Measurements from ENCODE around the gene RBM20. TPM values are rescaled to one million over a fixed set of nuclear protein-coding genes. Genes with fewer than 3 reads are reported as not detected.
A peak's percentile ranks its signal among the peaks of the same experiment; 100 is the strongest.

RBM20 gene
- total and polyA plus RNA-seq, 8 donors, result under 0.01 to 6.2 (median 0.59) TPM; not detected in 2

GRCh38 chr10:110651044-110651958, 7.2 kb downstream of the RBM20 start:
- Histone ChIP-seq H3K36me3 (no peaks in the 10 kb centered on the region), H3K4me3 (no peak overlapping the region), H3K27me3 (peaks cover 0 to 74% (median 31%) of the 10 kb centered on the region in 3 donors), H3K27ac (peak overlapping the region in 1 of 5 donors; percentile 68), H3K4me1 (no peaks in the 10 kb centered on the region), H3K9me3 (no peaks in the 10 kb centered on the region)
- no peak for TF ChIP-seq POLR2AphosphoS5 (IDR thresholded peaks at IDR 0.05)
- no peak for TF ChIP-seq POLR2A (IDR thresholded peaks at IDR 0.05)
- TF ChIP-seq EP300 (IDR thresholded peaks at IDR 0.05), result no peak
- TF ChIP-seq, protein P1, sequence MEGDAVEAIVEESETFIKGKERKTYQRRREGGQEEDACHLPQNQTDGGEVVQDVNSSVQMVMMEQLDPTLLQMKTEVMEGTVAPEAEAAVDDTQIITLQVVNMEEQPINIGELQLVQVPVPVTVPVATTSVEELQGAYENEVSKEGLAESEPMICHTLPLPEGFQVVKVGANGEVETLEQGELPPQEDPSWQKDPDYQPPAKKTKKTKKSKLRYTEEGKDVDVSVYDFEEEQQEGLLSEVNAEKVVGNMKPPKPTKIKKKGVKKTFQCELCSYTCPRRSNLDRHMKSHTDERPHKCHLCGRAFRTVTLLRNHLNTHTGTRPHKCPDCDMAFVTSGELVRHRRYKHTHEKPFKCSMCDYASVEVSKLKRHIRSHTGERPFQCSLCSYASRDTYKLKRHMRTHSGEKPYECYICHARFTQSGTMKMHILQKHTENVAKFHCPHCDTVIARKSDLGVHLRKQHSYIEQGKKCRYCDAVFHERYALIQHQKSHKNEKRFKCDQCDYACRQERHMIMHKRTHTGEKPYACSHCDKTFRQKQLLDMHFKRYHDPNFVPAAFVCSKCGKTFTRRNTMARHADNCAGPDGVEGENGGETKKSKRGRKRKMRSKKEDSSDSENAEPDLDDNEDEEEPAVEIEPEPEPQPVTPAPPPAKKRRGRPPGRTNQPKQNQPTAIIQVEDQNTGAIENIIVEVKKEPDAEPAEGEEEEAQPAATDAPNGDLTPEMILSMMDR (IDR thresholded peaks at IDR 0.05), result no peak
- 49 to 63% (median 50%) methylated on average over 12 of the region's 12 CpGs for WGBS, 5 donors
- intact Hi-C loops (cut with DNase I; ENCODE audit: low total_unique reads), result no loop called here
- DNase-seq, result peak in 1 of 2 donors; percentile 41

DNA sequence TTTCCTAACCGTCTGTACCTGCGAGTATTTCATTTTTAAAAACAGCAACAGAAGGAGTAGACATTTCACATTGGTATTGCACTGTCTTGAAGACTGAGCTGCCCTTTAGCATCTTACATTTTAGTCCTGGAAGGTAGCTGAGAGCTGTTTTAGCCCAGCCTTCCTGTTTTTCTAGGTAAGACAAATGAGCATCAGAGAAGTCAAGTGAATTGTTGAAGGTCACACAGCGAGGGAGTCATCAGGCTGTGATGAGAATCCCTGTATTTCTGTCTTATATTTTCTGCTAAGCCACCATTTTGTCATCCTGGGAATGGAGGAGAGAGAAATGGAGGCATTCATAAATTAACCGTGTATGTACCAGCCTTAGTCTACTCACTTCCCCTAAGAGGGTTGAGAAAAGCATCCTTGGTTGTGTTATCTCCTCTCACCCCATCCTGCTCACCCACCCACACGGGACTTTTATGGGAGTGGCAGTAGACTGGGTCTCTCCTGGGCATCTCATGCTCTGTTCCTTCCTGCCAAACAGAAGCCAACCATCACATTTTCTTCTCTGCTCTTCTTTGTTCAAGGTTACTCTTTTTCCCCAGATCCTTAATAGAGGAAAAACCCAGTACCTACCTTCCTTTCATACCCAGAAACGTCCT, 8.5 kb downstream of the RBM20 start:
- WGBS, 5 donors, result 70 to 83% (median 79%) methylated on average over 6 of the region's 6 CpGs
- Histone ChIP-seq H3K4me3 (no peak overlapping the region), H3K27me3 (peaks cover 0 to 69% (median 25%) of the 10 kb centered on the region in 3 donors), H3K9me3 (no peaks in the 10 kb centered on the region), H3K36me3 (no peaks in the 10 kb centered on the region), H3K27ac (peak overlapping the region in 1 of 5 donors; percentile 68), H3K4me1 (no peaks in the 10 kb centered on the region)
- TF ChIP-seq, protein P1 (IDR thresholded peaks at IDR 0.05), result no peak
- no peak for TF ChIP-seq EP300 (IDR thresholded peaks at IDR 0.05)
- intact Hi-C loops (cut with DNase I; ENCODE audit: low total_unique reads), result no loop called here
- DNase-seq, result no peak

- peaks cover 0 to 5% (median 0%) of the 10 kb centered on the region in 4 donors for H3K4me1 ChIP-seq
- H3K27ac ChIP-seq, result peak overlapping the region in 1 of 5 donors; percentile 27
- TF ChIP-seq EP300 (IDR thresholded peaks at IDR 0.05) (no peak), POLR2A (IDR thresholded peaks at IDR 0.05) (no peak), POLR2AphosphoS5 (IDR thresholded peaks at IDR 0.05) (no peak)
- TF ChIP-seq, protein P1 (IDR thresholded peaks at IDR 0.05), result no peak
- H3K36me3 ChIP-seq, result no peaks in the 10 kb centered on the region
- DNase-seq, result no peak
- intact Hi-C loops (cut with DNase I; ENCODE audit: low total_unique reads), result no loop called here
- peaks cover 0 to 48% (median 14%) of the 10 kb centered on the region in 3 donors for H3K27me3 ChIP-seq
- WGBS, 5 donors, result 36 to 68% (median 67%) methylated on average over 1 of the region's 1 CpG
- H3K9me3 ChIP-seq, result no peaks in the 10 kb centered on the region
- no peak overlapping the region for H3K4me3 ChIP-seq
Observed at GRCh38 chr10:110655320-110655719, 11.2 kb downstream of the RBM20 start.

DNA sequence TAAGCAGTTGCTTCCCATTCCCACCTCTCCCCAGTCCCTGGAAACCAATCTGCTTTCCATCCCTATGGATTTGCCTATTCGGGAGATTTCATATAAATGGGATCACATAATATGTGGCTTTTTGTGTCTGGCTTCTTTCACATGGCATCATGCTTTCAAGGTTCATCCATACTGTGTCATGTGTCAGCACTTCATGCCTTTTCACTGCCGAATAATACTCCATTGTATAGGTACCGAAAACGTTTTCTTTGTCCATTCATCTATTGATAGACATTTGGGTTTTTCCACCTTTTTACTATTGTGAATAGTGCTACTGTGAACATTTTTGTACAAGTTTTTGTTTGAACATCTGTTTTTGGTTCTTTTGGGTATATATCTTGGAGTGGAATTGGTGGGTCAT, 12.5 kb downstream of the RBM20 start:
- Histone ChIP-seq H3K36me3 (no peaks in the 10 kb centered on the region), H3K27ac (no peak overlapping the region), H3K27me3 (peaks cover 0 to 43% (median 13%) of the 10 kb centered on the region in 3 donors), H3K4me3 (no peak overlapping the region), H3K9me3 (no peaks in the 10 kb centered on the region), H3K4me1 (peaks cover 0 to 5% (median 0%) of the 10 kb centered on the region in 4 donors)
- intact Hi-C loops (cut with DNase I; ENCODE audit: low total_unique reads), result no loop called here
- no peak for DNase-seq
- 92 to 96% (median 94%) methylated on average over 4 of the region's 4 CpGs for WGBS, 5 donors
- TF ChIP-seq POLR2AphosphoS5 (IDR thresholded peaks at IDR 0.05) (no peak), EP300 (IDR thresholded peaks at IDR 0.05) (no peak), POLR2A (IDR thresholded peaks at IDR 0.05) (no peak)
- TF ChIP-seq, protein P1 (IDR thresholded peaks at IDR 0.05), result no peak

Data from stomach (tissue), 9 donors.